ENCODE measurements around the gene GPR39. TPM values are rescaled to one million over a fixed set of nuclear protein-coding genes. Genes with fewer than 3 reads are reported as not detected.
A peak's percentile ranks its signal among the peaks of the same experiment; 100 is the strongest.

Gene GPR39
- total RNA-seq, 4 donors from 2014 or later, result 0.52 to 53.2 (median 6.8) TPM; not detected in 1

DNA sequence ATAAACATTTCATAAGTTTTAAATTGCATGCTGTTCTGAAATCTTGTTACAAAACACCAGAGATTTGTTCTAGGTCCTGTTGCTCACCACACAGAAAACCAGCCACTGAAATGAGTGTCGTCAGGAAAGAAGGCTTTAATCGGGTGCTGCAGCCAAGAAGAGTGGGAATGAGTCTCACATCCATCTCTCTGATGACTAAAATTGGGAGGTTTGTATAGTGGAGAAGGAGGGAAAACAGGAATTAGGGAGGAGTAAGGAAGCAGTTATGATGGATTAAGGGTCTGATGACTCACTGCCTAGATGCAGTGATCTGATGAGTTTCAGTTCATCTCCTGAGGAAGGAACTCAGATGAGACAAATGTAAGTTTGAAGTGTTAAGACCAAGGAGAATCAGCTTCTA lies 42.1 kb upstream of the GPR39 start:
- peak overlapping the region; percentile 0 to 67 for H3K27ac ChIP-seq
- intact Hi-C loops (cut with DNase I; ENCODE audit: low total_unique reads), result no loop called here
- no peaks in the 10 kb centered on the region for H3K4me1 ChIP-seq
- no peaks in the 10 kb centered on the region for H3K27me3 ChIP-seq
- no peaks in the 10 kb centered on the region for H3K36me3 ChIP-seq
- TF ChIP-seq, protein P1, sequence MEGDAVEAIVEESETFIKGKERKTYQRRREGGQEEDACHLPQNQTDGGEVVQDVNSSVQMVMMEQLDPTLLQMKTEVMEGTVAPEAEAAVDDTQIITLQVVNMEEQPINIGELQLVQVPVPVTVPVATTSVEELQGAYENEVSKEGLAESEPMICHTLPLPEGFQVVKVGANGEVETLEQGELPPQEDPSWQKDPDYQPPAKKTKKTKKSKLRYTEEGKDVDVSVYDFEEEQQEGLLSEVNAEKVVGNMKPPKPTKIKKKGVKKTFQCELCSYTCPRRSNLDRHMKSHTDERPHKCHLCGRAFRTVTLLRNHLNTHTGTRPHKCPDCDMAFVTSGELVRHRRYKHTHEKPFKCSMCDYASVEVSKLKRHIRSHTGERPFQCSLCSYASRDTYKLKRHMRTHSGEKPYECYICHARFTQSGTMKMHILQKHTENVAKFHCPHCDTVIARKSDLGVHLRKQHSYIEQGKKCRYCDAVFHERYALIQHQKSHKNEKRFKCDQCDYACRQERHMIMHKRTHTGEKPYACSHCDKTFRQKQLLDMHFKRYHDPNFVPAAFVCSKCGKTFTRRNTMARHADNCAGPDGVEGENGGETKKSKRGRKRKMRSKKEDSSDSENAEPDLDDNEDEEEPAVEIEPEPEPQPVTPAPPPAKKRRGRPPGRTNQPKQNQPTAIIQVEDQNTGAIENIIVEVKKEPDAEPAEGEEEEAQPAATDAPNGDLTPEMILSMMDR (IDR thresholded peaks at IDR 0.05), result no peak
- no peak for TF ChIP-seq POLR2A (IDR thresholded peaks at IDR 0.05)
- DNase-seq, result peak; percentile 46 to 57
- H3K9me3 ChIP-seq, result no peaks in the 10 kb centered on the region
- no peak overlapping the region for H3K4me3 ChIP-seq

DNA sequence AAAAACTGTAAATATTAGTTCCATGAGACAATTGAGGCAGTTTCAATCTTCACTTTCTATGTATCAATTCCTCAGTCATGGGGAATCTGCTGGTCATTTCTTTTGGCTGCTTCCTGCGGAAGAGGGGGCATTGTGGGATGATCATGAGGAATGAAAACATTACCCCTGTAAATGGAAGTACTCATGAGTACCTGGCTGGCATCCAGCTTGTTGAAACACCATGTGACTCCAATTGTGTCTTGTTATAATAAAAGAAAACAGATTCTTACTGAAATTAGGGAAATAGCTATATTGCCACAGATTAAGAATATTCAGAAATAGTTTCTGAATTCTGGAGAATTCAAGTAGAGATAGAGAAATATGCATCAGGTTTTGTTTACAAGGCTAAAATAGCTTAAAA lies 41.6 kb upstream of the GPR39 start:
- Histone ChIP-seq H3K4me3 (no peak overlapping the region), H3K27ac (peak overlapping the region; percentile 0 to 67), H3K9me3 (no peaks in the 10 kb centered on the region), H3K27me3 (no peaks in the 10 kb centered on the region), H3K36me3 (no peaks in the 10 kb centered on the region), H3K4me1 (no peaks in the 10 kb centered on the region)
- intact Hi-C loops (cut with DNase I; ENCODE audit: low total_unique reads), result no loop called here
- no peak for TF ChIP-seq POLR2A (IDR thresholded peaks at IDR 0.05)
- TF ChIP-seq, protein P1 (IDR thresholded peaks at IDR 0.05), result no peak
- DNase-seq, result peak; percentile 39 to 60

DNA sequence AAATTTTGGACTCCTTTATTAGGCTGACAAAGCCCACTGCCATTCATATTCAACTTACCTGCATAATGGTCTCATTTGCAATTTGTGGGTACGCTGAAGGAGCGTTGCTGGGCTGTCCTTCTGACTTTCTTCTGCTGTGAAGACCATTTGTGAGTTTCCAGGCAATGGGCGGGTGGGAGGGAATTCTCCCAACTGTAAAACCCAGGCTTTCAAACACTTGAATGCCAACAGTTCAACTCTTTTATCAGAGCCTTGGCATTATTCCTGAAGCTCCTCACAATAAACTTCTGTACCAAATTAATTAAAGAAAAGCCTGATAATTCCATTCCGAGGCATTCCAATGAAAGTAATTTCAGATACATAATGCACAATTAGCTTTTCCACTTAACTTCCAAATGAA lies 35.2 kb upstream of the GPR39 start:
- H3K4me1 ChIP-seq, result no peaks in the 10 kb centered on the region
- H3K36me3 ChIP-seq, result no peaks in the 10 kb centered on the region
- no peaks in the 10 kb centered on the region for H3K27me3 ChIP-seq
- intact Hi-C loops (cut with DNase I; ENCODE audit: low total_unique reads), result no loop called here
- H3K4me3 ChIP-seq, result no peak overlapping the region
- H3K9me3 ChIP-seq, result no peaks in the 10 kb centered on the region
- H3K27ac ChIP-seq, result no peak overlapping the region
- no peak for DNase-seq
- TF ChIP-seq, protein P1 (IDR thresholded peaks at IDR 0.05), result no peak
- TF ChIP-seq POLR2A (IDR thresholded peaks at IDR 0.05), result no peak

DNA sequence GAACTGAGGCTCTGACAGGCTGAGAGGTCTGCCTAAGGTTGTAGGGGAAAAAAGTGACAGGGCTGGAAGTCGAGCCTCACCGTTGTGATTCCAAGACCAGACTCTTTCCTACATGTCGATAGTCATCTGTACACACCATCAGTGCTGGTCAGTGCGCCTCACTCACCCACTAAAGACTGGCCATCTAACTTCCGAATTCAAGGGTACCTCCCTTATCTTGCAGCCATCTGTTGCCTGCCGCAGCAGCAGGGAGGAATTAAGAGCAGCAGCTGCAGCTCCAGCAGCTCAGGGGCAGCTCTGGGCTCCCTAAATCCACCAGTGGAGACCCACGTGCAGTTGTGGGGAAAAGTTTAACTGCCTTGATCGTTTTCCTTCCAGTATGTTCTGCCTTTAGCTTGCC lies 32.6 kb upstream of the GPR39 start:
- Histone ChIP-seq H3K36me3 (no peaks in the 10 kb centered on the region), H3K27me3 (no peaks in the 10 kb centered on the region), H3K4me1 (no peaks in the 10 kb centered on the region), H3K4me3 (no peak overlapping the region), H3K9me3 (no peaks in the 10 kb centered on the region), H3K27ac (no peak overlapping the region)
- intact Hi-C loops (cut with DNase I; ENCODE audit: low total_unique reads), result no loop called here
- DNase-seq, result no peak
- TF ChIP-seq, protein P1 (IDR thresholded peaks at IDR 0.05), result no peak
- no peak for TF ChIP-seq POLR2A (IDR thresholded peaks at IDR 0.05)

DNA sequence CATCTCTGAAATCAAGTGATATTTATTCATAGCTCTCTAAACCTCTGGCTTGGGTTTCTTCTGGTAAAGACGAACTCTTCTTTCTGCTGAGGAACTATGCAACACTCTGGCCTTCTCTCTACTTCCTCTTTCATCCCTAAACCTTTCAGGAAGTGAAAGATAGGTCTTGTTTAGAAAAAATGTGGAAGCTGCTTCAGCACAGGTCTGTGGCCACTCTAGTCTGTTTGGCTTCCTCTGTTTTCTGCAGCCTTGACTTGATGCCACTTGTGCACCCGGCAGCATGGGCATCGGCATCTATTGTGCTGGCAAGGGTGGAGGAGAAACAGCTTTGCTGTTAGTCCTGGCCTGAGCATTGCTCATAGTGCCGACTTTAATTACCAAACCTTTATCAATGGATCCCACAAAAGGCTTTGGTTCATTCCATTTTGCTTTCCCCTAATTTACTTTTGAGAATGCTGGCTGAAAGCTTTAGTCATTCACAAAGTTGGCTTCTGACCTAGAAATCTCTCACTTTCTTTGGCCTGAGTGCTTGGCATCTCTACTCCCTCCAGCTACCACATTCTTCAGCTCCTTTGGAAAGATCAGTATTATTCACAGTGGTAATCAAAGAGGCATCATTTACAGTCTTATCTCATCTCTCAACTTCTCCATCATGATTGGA lies 32.0 kb upstream of the GPR39 start:
- Histone ChIP-seq H3K4me3 (no peak overlapping the region), H3K36me3 (no peaks in the 10 kb centered on the region), H3K27me3 (no peaks in the 10 kb centered on the region), H3K4me1 (no peaks in the 10 kb centered on the region), H3K27ac (no peak overlapping the region), H3K9me3 (no peaks in the 10 kb centered on the region)
- intact Hi-C loops (cut with DNase I; ENCODE audit: low total_unique reads), result no loop called here
- TF ChIP-seq, protein P1 (IDR thresholded peaks at IDR 0.05), result no peak
- no peak for TF ChIP-seq POLR2A (IDR thresholded peaks at IDR 0.05)
- DNase-seq, result no peak

All from uterus (tissue), 4 donors.